Measurements from ENCODE around the gene MYRF. TPM values are rescaled to one million over a fixed set of nuclear protein-coding genes. Genes with fewer than 3 reads are reported as not detected.
A peak's percentile ranks its signal among the peaks of the same experiment; 100 is the strongest.

The MYRF gene
- total and polyA plus RNA-seq, 2 of the 13 experiments (the other 11 are each of a cell fraction or from before 2014, with no cell fraction given), result 10.2 to 25.9 TPM

DNA sequence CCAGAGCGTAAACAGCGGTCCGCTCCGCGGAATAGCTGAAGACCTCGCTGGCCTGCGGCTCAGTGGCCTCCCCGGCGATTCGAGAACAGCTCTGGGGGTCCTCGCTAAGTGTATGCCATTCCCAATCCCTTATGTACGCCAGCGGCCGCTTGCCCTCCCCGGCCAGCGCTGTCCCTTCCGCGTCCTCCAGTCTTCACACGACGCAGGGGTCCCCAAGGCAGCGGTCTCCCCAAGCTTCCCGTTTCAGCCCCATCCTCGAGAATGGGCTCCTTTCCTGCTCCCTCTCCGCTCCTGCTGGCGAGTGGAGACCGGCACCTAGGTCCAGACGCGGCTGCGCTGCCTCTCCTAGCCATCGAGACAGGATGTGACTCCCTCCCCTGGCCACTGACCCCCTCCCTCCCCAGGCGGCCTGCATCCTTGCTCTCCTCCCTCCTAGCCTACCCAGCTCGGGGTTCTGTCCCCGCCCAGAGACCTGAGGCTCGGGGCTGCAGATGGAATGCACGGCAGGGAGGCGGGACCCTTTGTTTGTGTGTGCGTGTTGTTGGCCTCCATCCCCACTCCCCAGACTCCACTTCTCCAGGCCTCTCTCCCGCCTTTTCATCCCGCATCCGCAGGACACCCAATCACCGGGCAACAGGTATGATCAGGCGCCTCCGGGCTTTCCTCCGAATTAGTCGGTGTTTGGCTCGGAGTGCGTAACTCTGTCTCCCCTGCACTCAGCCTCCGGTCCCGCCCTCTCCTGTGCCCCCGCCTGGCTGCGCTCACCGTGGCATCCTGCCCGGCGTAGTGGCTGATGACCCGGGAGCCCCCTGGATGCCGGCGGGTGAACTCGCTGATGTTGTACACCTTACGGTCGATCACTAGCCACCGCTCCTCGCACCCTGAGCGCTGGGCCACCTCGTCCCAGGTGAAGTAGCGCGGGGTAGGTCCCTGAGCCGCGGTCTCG lies 63.6 kb downstream of the MYRF start (continued):
- TF ChIP-seq RARA (CRISPR knock-in tag; IDR thresholded peaks at IDR 0.05) (no peak; the same call in 1 of the 2 replicates), RFXANK (CRISPR knock-in tag; IDR thresholded peaks at IDR 0.05) (no peak), PCBP2 (optimal IDR thresholded peaks at IDR 0.05; ENCODE audit: low read depth, low read length, poor library complexity, severe bottlenecking) (no peak), CREM (IDR thresholded peaks at IDR 0.05) (no peak), CREM (CRISPR knock-in tag; IDR thresholded peaks at IDR 0.05) (no peak), MYNN (CRISPR knock-in tag; IDR thresholded peaks at IDR 0.05; ENCODE audit: low read depth) (no peak), ZBTB8A (CRISPR knock-in tag; IDR thresholded peaks at IDR 0.05; ENCODE audit: borderline replicate concordance, low read depth) (peak; percentile 84), MTF2 (CRISPR knock-in tag; IDR thresholded peaks at IDR 0.05; ENCODE audit: borderline replicate concordance) (no peak; the same call in 1 of the 2 replicates), ELF3 (CRISPR knock-in tag; IDR thresholded peaks at IDR 0.05) (no peak), HNRNPUL1 (IDR thresholded peaks at IDR 0.05; ENCODE audit: low read depth, low read length) (no peak), FOXA1 (IDR thresholded peaks at IDR 0.05) (no peak), FOXA1 (CRISPR knock-in tag; IDR thresholded peaks at IDR 0.05) (no peak), HIVEP1 (CRISPR knock-in tag; IDR thresholded peaks at IDR 0.05) (no peak), TOPORS (CRISPR knock-in tag; IDR thresholded peaks at IDR 0.05) (no peak), ZNF546 (CRISPR knock-in tag; conservative IDR thresholded peaks at IDR 0.05) (no peak), MEIS2 (CRISPR knock-in tag; IDR thresholded peaks at IDR 0.05) (no peak), ZNF512 (CRISPR knock-in tag; IDR thresholded peaks at IDR 0.05) (no peak), SMC3 (IDR thresholded peaks at IDR 0.05; ENCODE audit: low read length) (no peak), UBTF (CRISPR knock-in tag; IDR thresholded peaks at IDR 0.05) (no peak), NFYC (CRISPR knock-in tag; IDR thresholded peaks at IDR 0.05) (no peak), PHF8 (CRISPR knock-in tag; IDR thresholded peaks at IDR 0.05) (peak; percentile 62), KDM3A (CRISPR knock-in tag; IDR thresholded peaks at IDR 0.05; ENCODE audit: low read depth) (no peak), ZBTB37 (CRISPR knock-in tag; IDR thresholded peaks at IDR 0.05) (no peak), KDM5A (IDR thresholded peaks at IDR 0.05; ENCODE audit: borderline replicate concordance, low read length) (0 out of 2 replicates have a peak, but pooled peaks have one; percentile 17)
- TF ChIP-seq, protein P1, sequence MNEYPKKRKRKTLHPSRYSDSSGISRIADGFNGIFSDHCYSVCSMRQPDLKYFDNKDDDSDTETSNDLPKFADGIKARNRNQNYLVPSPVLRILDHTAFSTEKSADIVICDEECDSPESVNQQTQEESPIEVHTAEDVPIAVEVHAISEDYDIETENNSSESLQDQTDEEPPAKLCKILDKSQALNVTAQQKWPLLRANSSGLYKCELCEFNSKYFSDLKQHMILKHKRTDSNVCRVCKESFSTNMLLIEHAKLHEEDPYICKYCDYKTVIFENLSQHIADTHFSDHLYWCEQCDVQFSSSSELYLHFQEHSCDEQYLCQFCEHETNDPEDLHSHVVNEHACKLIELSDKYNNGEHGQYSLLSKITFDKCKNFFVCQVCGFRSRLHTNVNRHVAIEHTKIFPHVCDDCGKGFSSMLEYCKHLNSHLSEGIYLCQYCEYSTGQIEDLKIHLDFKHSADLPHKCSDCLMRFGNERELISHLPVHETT (CRISPR knock-in tag; conservative IDR thresholded peaks at IDR 0.05), result no peak

Measured in HepG2 (cell line).